ENCODE measurements around the gene TAAR5.

- TF ChIP-seq CTCF (conservative IDR thresholded peaks at IDR 0.05; ENCODE audit: low read depth, low read length): no peak
- TF ChIP-seq EZH2 (IDR thresholded peaks at IDR 0.05; ENCODE audit: low read length, unreplicated experiment): no peak
- TF ChIP-seq EZH2phosphoT487 (IDR thresholded peaks at IDR 0.05; ENCODE audit: borderline replicate concordance, low read length): no peak
These were observed 37.2 kb downstream of the TAAR5 start, which contains the start of gene TAAR8 for GRCh38 chr6:132552372-132552771.

Measured in PC-3 (cell line).